Astrocyte of the cerebellum (primary cell): Measurements from ENCODE around the gene SLC6A13.

Experiments
- DNase-seq: peaks from one replicate; pipeline ENCODE4 v3.0.0-alpha.2; 2011; ENCODE audit warnings: low read depth
- H3K4me3 ChIP-seq: 2 replicates; pipeline ENCODE4 v1.5.1; 2011; ENCODE audit warnings: mild to moderate bottlenecking, low read depth, low read length, moderate library complexity
- in situ Hi-C: cut with HindIII; loops from 2 replicates; pipeline ENCODE4 v1.10.0; 2017; ENCODE audit warnings: low sequenced_read_pairs
- TF ChIP-seq, protein P1 (sequence below): IDR thresholded peaks from 2 replicates; pipeline ENCODE4 v1.5.1; 2012; ENCODE audit warnings: low read length, low read depth, moderate library complexity, mild to moderate bottlenecking; ENCODE audit errors: missing control alignments

SLC6A13 gene

GRCh38 chr12:203462-204260 is 59.0 kb downstream of the SLC6A13 start:
- TF ChIP-seq, protein P1, sequence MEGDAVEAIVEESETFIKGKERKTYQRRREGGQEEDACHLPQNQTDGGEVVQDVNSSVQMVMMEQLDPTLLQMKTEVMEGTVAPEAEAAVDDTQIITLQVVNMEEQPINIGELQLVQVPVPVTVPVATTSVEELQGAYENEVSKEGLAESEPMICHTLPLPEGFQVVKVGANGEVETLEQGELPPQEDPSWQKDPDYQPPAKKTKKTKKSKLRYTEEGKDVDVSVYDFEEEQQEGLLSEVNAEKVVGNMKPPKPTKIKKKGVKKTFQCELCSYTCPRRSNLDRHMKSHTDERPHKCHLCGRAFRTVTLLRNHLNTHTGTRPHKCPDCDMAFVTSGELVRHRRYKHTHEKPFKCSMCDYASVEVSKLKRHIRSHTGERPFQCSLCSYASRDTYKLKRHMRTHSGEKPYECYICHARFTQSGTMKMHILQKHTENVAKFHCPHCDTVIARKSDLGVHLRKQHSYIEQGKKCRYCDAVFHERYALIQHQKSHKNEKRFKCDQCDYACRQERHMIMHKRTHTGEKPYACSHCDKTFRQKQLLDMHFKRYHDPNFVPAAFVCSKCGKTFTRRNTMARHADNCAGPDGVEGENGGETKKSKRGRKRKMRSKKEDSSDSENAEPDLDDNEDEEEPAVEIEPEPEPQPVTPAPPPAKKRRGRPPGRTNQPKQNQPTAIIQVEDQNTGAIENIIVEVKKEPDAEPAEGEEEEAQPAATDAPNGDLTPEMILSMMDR: no peak
- no peak for DNase-seq
- peak overlapping the region; percentile 36 for H3K4me3 ChIP-seq
- in situ Hi-C loops: no loop called here

DNA sequence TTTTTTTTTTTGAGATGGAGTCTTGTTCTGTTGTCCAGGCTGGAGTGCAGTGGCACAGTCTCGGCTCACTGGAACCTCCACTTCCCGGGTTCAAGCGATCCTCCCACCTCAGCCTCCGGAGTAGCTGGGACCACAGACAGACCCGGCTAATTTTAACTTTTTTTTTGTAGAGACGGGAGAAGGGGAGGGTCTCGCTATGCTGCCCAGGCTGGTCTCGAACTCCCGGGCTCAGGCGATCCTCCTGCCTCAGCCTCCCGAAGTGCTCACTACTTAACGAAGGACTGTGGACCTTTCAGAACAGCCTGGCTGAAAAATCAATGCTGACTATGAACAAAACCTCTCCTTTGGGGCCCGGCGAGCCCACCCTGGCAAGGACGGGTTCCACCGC is 59.6 kb downstream of the SLC6A13 start:
- peak overlapping the region; percentile 36 for H3K4me3 ChIP-seq

DNA sequence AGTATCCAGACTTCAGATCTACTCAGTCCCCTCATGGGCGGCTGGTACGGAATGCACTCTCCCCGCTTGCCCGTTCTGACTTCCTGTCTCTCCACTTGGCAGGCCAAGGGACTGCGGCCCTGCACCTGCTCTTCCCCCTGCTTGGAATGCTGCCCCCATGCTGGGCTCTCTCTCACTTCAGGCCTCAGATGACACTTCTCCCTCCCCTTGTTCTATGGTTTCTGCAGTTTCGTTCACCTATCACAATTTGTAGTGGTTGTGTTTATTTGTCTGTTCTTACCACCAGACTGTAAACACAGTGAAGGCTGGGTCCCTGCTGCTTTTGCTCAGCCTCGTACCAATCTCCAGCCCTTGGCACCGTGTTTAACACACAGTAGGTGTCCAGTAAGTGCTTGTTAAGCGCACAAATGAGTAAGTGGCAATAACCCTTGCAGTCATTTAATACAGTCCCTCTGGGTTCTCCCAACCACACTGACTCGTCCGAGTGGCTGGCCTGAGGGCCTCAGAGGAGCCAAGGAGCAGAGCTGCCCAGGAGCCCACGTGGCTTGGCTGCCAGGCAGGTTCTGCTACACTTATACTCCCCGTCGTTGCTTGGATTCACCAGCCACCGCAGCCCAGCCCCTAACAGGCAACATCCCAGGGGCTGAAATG is 60.4 kb downstream of the SLC6A13 start:
- no peak for DNase-seq
- TF ChIP-seq, protein P1: no peak
- in situ Hi-C loops: no loop called here
- H3K4me3 ChIP-seq: no peak overlapping the region

More for the DNA sequence above, 59.6 kb downstream of the SLC6A13 start:
- in situ Hi-C loops: no loop called here
- TF ChIP-seq, protein P1: no peak
- DNase-seq: no peak

DNA sequence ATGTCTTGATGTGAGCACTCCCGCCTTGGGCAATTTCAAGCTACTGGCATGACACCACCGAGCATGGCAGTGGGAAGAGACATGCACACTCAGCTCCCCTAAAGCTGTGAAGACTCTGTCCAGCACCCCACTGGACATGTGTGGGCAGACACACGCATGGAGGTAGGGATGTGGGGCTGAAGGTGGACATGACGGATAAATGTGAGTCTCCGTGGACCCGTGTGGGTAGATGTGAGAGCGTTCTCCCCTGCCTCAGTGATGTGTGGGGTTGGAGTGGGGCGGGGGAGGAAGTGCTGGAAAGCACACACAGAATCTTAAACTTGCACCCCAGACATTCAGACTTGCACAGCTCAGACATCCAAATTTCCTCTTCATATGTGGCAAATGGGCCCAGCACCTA is 61.3 kb downstream of the SLC6A13 start:
- H3K4me3 ChIP-seq: no peak overlapping the region
- TF ChIP-seq, protein P1: no peak
- DNase-seq: no peak
- in situ Hi-C loops: no loop called here

DNA sequence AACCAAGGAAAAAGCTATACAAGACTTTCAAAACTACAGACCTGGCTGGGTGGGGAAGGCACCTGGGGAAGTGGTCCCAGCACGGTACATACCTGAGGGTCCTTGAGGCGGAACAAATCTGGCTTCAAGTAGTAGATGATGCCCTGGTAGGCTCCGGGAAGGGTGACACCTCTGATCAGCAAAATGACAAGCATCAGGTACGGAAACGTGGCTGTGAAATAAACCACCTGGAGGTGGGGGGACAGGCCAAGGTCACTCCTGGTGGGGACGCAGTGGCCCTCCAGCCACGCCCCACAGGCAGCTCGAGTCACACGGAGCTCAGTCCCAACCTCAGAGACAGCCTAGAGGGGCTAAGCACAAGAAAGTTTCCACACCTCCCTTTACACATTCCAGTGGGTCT is 63.9 kb downstream of the SLC6A13 start:
- no peak for DNase-seq
- H3K4me3 ChIP-seq: no peak overlapping the region
- TF ChIP-seq, protein P1: no peak
- in situ Hi-C loops: no loop called here

GRCh38 chr12:197911-198695 is 64.5 kb downstream of the SLC6A13 start:
- no peak overlapping the region for H3K4me3 ChIP-seq
- in situ Hi-C loops: no loop called here
- TF ChIP-seq, protein P1: no peak
- no peak for DNase-seq
